SK-N-SH (cell line): ENCODE measurements around the gene ARID1A. TPM values are rescaled to one million over a fixed set of nuclear protein-coding genes. Genes with fewer than 3 reads are reported as not detected.

Source experiments
- CTCF ChIA-PET: fragments of 300-600, 350-600 bp; formaldehyde crosslinking; extraction: SDS; loops from one replicate; lab custom pipeline; 2021; lab: Yijun Ruan, JAX
- POLR2A ChIA-PET: fragments of 350-600 bp; sonication (Branson Sonifier 250); formaldehyde crosslinking; extraction: SDS; loops from one replicate; lab custom pipeline; 2020; ENCODE audit warnings: antibody characterized with exemption, inconsistent platforms; lab: Yijun Ruan, JAX
- DNase-seq: peaks from one replicate; pipeline ENCODE4 v3.0.0; 2012
- H2AFZ ChIP-seq: fragments of 200-600 bp; sonication (generic); 2 replicates; pipeline ENCODE4 v1.8.1; 2016; ENCODE audit warnings: antibody characterized with exemption, mild to moderate bottlenecking, low read depth
- H3F3A ChIP-seq: fragments of 200-600 bp; sonication (generic); replicated peaks from 2 replicates; pipeline ENCODE3; 2016; ENCODE audit warnings: antibody characterized with exemption, mild to moderate bottlenecking; ENCODE audit not compliant: insufficient read depth
- H3K27ac ChIP-seq, 2 experiments: fragments of 200-500 bp in 1 of 2; fragments of 200-600 bp in 1 of 2; sonication (Bioruptor generic) in 1 of 2; sonication (generic), shearing (Covaris generic) in 1 of 2; 2 replicates each; pipeline versions ENCODE4 v1.5.1 to v1.6.1; 2014 to 2016; ENCODE audit warnings: low read depth in 2 of 2, inconsistent platforms in 1 of 2, low read length in 1 of 2, mild to moderate bottlenecking in 1 of 2, mixed read lengths in 1 of 2
- H3K27me3 ChIP-seq: fragments of 200-600 bp; sonication (generic), shearing (Covaris generic); 2 replicates; pipeline ENCODE4 v1.6.1; 2016; ENCODE audit warnings: mixed run types; ENCODE audit not compliant: insufficient read depth
- H3K36me3 ChIP-seq, 2 experiments: fragments of 200-500 bp in 1 of 2; fragments of 200-600 bp in 1 of 2; sonication (Bioruptor generic) in 1 of 2; sonication (generic) in 1 of 2; replicated peaks in 1 of 2; 2 replicates each; pipeline versions ENCODE3 to v1.5.1; 2014 to 2016; ENCODE audit warnings: low read length in 1 of 2, mild to moderate bottlenecking in 1 of 2; ENCODE audit not compliant: insufficient read depth in 2 of 2, control insufficient read depth in 1 of 2
- H3K4me1 ChIP-seq, 2 experiments: fragments of 200-500 bp in 1 of 2; fragments of 200-600 bp in 1 of 2; sonication (Bioruptor generic) in 1 of 2; sonication (generic), shearing (Covaris generic) in 1 of 2; 2 replicates each; pipeline versions ENCODE4 v1.5.1 to v1.6.1; 2014 to 2016; ENCODE audit warnings: low read depth in 1 of 2, low read length in 1 of 2, mixed run types in 1 of 2; ENCODE audit not compliant: insufficient read depth in 2 of 2, control insufficient read depth in 1 of 2
- H3K4me2 ChIP-seq: fragments of 200-600 bp; sonication (generic), shearing (Covaris generic); 2 replicates; pipeline ENCODE4 v1.6.1; 2017; ENCODE audit warnings: mixed run types
- H3K4me3 ChIP-seq, 2 experiments: fragments of 200-500 bp in 1 of 2; fragments of 200-600 bp in 1 of 2; sonication (Bioruptor generic) in 1 of 2; sonication (generic), shearing (Covaris generic) in 1 of 2; 2 replicates each; pipeline versions ENCODE4 v1.5.1 to v1.8.1; 2014 to 2016; ENCODE audit warnings: low read depth in 2 of 2, inconsistent platforms in 1 of 2, low read length in 1 of 2, mild to moderate bottlenecking in 1 of 2, mixed read lengths in 1 of 2, moderate library complexity in 1 of 2
- H3K79me2 ChIP-seq: fragments of 200-600 bp; sonication (generic); 2 replicates; pipeline ENCODE4 v1.8.1; 2017; ENCODE audit warnings: mild to moderate bottlenecking; ENCODE audit not compliant: insufficient read depth
- H3K9ac ChIP-seq: fragments of 200-600 bp; sonication (generic); 2 replicates; pipeline ENCODE4 v1.6.1; 2017; ENCODE audit warnings: mixed run types
- H3K9me2 ChIP-seq: fragments of 200-600 bp; sonication (generic); 2 replicates; pipeline ENCODE4 v1.6.1; 2017; ENCODE audit warnings: mixed run types
- H3K9me3 ChIP-seq: fragments of 200-600 bp; sonication (generic); 2 replicates; pipeline ENCODE4 v1.6.1; 2017; ENCODE audit warnings: mixed run types, mild to moderate bottlenecking, moderate library complexity
- H4K20me1 ChIP-seq: fragments of 200-600 bp; sonication (generic); 2 replicates; pipeline ENCODE4 v1.6.1; 2017; ENCODE audit warnings: mild to moderate bottlenecking, mixed run types; ENCODE audit not compliant: insufficient read depth
- ELF1 ChIP-seq: IDR thresholded peaks from 2 replicates; pipeline ENCODE4 v1.4.0; 2012
- EP300 ChIP-seq, 2 experiments: IDR thresholded peaks; 2 replicates each; pipeline versions ENCODE4 v1.4.0 to v1.6.1; 2012; ENCODE audit warnings: borderline replicate concordance in 1 of 2, low read depth in 1 of 2, low read length in 1 of 2
- EZH2phosphoT487 ChIP-seq: fragments of 200-600 bp; sonication (generic); IDR thresholded peaks from 2 replicates; pipeline ENCODE4 v1.6.1; 2017; ENCODE audit warnings: low read depth, mixed run types, mild to moderate bottlenecking, antibody characterized with exemption, moderate library complexity, borderline replicate concordance
- FOXJ3 ChIP-seq: sonication (generic); formaldehyde crosslinking; IDR thresholded peaks from 2 replicates; pipeline ENCODE4 v1.5.1; 2020; ENCODE audit warnings: mild to moderate bottlenecking, missing genetic modification reagents
- GABPA ChIP-seq: IDR thresholded peaks from 2 replicates; pipeline ENCODE4 v1.4.0; 2012; ENCODE audit warnings: low read depth, mild to moderate bottlenecking
- GATA2 ChIP-seq: sonication (generic); formaldehyde crosslinking; IDR thresholded peaks from 2 replicates; pipeline ENCODE4 v1.5.0; 2020; ENCODE audit warnings: mild to moderate bottlenecking, missing genetic modification reagents
- JUND ChIP-seq: IDR thresholded peaks from 2 replicates; pipeline ENCODE4 v1.4.0; 2012
- MEF2A ChIP-seq: IDR thresholded peaks from 2 replicates; pipeline ENCODE4 v1.4.0; 2012; ENCODE audit warnings: low read depth, borderline replicate concordance
- MXI1 ChIP-seq: IDR thresholded peaks from 2 replicates; pipeline ENCODE4 v1.6.1; 2012; ENCODE audit warnings: mild to moderate bottlenecking, low read depth, low read length, improper control_type of control experiment
- NRF1 ChIP-seq: IDR thresholded peaks from 2 replicates; pipeline ENCODE4 v1.6.1; 2012; ENCODE audit warnings: low read depth, mild to moderate bottlenecking, low read length
- POLR2AphosphoS5 ChIP-seq: IDR thresholded peaks from 2 replicates; pipeline ENCODE4 v1.6.1; 2012; ENCODE audit warnings: low read depth, low read length
- RAD21 ChIP-seq: IDR thresholded peaks from 2 replicates; pipeline ENCODE4 v1.6.1; 2012; ENCODE audit warnings: mild to moderate bottlenecking, low read length
- SMC3 ChIP-seq: IDR thresholded peaks from 2 replicates; pipeline ENCODE4 v1.6.1; 2012; ENCODE audit warnings: low read depth, low read length, improper control_type of control experiment
- TAF1 ChIP-seq: IDR thresholded peaks from 2 replicates; pipeline ENCODE4 v1.6.1; 2012; ENCODE audit warnings: low read depth, mild to moderate bottlenecking, low read length, moderate library complexity, borderline replicate concordance
- TCF12 ChIP-seq: IDR thresholded peaks from 2 replicates; pipeline ENCODE4 v1.4.0; 2012
- WGBS: methylation state at CpG from one replicate; pipeline ENCODE4 v1.1.6; 2017; ENCODE audit warnings: low lambda C conversion rate; 5-methylcytosine and 5-hydroxymethylcytosine counted together
- polyA plus RNA-seq, 3 experiments: library from polyadenylated mRNA; depleted of rRNA; stranded (reverse); fragments of >200 nt; gene quantifications; 2 replicates each; pipeline ENCODE4 v1.2.3, GENCODE V29; 2012
- TF ChIP-seq, protein P1 (sequence below): IDR thresholded peaks from 2 replicates; pipeline ENCODE4 v1.4.0; 2012; ENCODE audit warnings: low read depth, borderline replicate concordance
- TF ChIP-seq, protein P2 (sequence below): IDR thresholded peaks from 2 replicates; pipeline ENCODE4; 2012
- TF ChIP-seq, protein P3 (sequence below): IDR thresholded peaks from 2 replicates; pipeline ENCODE4 v1.4.0; 2012; ENCODE audit warnings: low read depth
- TF ChIP-seq, protein P4 (sequence below): fragments of 150-350 bp; IDR thresholded peaks from 2 replicates; pipeline ENCODE4 v1.6.1; 2016; ENCODE audit warnings: mild to moderate bottlenecking, low read depth, low read length
- TF ChIP-seq, protein P5 (sequence below): fragments of 150-350 bp; IDR thresholded peaks from 2 replicates; pipeline ENCODE4 v1.6.1; 2017; ENCODE audit warnings: antibody characterized with exemption, low read length, low read depth, borderline replicate concordance
- TF ChIP-seq, protein P6 (sequence below): IDR thresholded peaks from 2 replicates; pipeline ENCODE4 v1.4.0; 2012; ENCODE audit warnings: low read depth, borderline replicate concordance

The ARID1A gene
- polyA plus RNA-seq, 1 of the 3 experiments (the other 2 are of a cell fraction), result 26.5 TPM

DNA sequence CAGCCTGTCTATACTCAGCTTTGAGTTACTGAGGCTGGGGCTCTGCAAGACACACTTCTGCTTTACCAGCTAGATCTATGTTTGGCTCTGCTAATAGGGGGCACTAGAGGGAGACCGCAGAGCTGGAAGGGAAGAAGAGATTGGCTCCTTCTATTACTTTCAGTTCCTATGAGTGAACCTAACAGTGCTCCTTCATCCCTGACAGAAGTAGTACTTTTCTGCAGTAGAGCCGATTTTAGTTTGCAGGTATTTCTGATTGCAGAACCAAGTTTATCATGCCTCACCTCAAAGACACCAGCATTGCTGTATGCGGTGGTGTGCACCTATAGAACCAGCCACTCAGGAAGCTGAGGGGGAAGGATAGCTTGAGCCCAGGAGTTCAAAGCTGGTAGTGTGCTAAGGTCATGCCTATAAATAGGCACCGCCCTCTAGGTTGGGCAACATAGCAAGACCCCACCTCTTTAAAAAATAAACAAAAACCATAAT, 125.0 kb downstream of the ARID1A start:
- Histone ChIP-seq H3K79me2 (no peaks in the 10 kb centered on the region), H4K20me1 (no peaks in the 10 kb centered on the region), H3K36me3 (no peaks in the 10 kb centered on the region), H3K4me3 (no peak overlapping the region), H3K9me3 (no peaks in the 10 kb centered on the region), H3K9me2 (no peaks in the 10 kb centered on the region), H3K4me2 (no peak overlapping the region), H3F3A (no peaks in the 10 kb centered on the region), H3K9ac (no peak overlapping the region), H3K27me3 (no peaks in the 10 kb centered on the region), H3K27ac (no peak overlapping the region), H2AFZ (no peak overlapping the region)
- WGBS, result 95% methylated on average over 4 of the region's 4 CpGs
- DNase-seq, result no peak
- CTCF ChIA-PET, result interaction anchor here (0.7 to 1.9 kb wide), 5 partner anchors 11 to 321 kb away, joined by 3 to 9 read pairs (median 5); partner anchors contain the start of gene PIGV
- POLR2A ChIA-PET, result no interaction called here
- TF ChIP-seq MXI1 (no peak), TCF12 (no peak), GATA2 (CRISPR knock-in tag) (no peak), TAF1 (no peak), JUND (no peak)
- TF ChIP-seq, protein P1, sequence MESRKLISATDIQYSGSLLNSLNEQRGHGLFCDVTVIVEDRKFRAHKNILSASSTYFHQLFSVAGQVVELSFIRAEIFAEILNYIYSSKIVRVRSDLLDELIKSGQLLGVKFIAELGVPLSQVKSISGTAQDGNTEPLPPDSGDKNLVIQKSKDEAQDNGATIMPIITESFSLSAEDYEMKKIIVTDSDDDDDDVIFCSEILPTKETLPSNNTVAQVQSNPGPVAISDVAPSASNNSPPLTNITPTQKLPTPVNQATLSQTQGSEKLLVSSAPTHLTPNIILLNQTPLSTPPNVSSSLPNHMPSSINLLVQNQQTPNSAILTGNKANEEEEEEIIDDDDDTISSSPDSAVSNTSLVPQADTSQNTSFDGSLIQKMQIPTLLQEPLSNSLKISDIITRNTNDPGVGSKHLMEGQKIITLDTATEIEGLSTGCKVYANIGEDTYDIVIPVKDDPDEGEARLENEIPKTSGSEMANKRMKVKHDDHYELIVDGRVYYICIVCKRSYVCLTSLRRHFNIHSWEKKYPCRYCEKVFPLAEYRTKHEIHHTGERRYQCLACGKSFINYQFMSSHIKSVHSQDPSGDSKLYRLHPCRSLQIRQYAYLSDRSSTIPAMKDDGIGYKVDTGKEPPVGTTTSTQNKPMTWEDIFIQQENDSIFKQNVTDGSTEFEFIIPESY, result no peak
- TF ChIP-seq, protein P2, sequence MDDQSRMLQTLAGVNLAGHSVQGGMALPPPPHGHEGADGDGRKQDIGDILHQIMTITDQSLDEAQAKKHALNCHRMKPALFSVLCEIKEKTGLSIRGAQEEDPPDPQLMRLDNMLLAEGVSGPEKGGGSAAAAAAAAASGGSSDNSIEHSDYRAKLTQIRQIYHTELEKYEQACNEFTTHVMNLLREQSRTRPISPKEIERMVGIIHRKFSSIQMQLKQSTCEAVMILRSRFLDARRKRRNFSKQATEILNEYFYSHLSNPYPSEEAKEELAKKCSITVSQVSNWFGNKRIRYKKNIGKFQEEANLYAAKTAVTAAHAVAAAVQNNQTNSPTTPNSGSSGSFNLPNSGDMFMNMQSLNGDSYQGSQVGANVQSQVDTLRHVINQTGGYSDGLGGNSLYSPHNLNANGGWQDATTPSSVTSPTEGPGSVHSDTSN, result no peak
- TF ChIP-seq, all 33 proteins: peak for 0
- peaks cover 0 to 2% of the 10 kb centered on the region in 2 experiments; a peak in 2 of 4 replicates for H3K4me1 ChIP-seq

DNA sequence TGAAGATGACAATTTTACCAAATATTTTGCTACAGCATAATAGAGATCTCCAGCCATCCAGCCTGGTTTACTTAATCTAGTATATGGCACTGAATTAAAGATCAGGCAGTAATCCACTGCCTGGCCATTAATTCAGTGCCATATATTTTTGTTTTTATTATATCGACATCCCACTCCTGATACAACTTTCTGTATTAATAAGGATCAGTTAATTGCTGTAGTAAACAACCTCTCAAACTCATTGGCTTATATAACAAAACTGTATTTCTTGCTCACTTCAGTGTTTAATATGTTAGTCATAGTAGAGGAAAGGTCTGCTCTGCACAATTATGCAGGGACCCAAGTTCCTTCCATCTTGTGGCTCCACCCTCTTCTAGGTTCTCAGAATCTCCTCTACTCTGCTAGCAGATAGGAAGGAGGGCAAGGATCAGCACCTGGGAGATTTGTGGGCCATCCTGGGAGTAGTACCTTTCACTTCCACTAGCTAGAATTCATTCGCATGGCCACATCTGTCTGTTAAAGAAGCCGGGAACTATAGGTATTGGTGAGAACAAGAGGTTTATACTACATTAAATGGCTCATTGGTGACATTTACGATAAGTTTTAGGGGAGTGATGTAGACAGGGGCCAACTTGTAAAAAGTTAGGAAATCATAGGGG, 127.1 kb downstream of the ARID1A start:
- no peak overlapping the region for H2AFZ ChIP-seq
- ChIA-PET POLR2A (no interaction called here), CTCF (interaction anchor here (0.8 to 1.5 kb wide), 4 partner anchors 12 to 221 kb away, joined by 3 to 13 read pairs (median 3); partner anchors contain the start of gene PIGV)
- H3K27me3 ChIP-seq, result no peaks in the 10 kb centered on the region
- H3K4me3 ChIP-seq, result no peak overlapping the region
- H3F3A ChIP-seq, result no peaks in the 10 kb centered on the region
- H3K4me1 ChIP-seq, result peaks cover 6 to 10% of the 10 kb centered on the region in 2 experiments; a peak in 2 of 4 replicates
- no peak for DNase-seq
- no peaks in the 10 kb centered on the region for H4K20me1 ChIP-seq
- 84% methylated on average over 4 of the region's 4 CpGs for WGBS
- H3K9me2 ChIP-seq, result no peaks in the 10 kb centered on the region
- H3K79me2 ChIP-seq, result peaks cover 10% of the 10 kb centered on the region
- H3K36me3 ChIP-seq, result no peaks in the 10 kb centered on the region
- no peak overlapping the region for H3K27ac ChIP-seq
- no peaks in the 10 kb centered on the region for H3K9me3 ChIP-seq
- no peak overlapping the region for H3K9ac ChIP-seq
- no peak overlapping the region for H3K4me2 ChIP-seq
- TF ChIP-seq, protein P3, sequence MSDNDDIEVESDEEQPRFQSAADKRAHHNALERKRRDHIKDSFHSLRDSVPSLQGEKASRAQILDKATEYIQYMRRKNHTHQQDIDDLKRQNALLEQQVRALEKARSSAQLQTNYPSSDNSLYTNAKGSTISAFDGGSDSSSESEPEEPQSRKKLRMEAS, result no peak
- TF ChIP-seq SMC3, result no peak
- no peak for TF ChIP-seq GATA2 (CRISPR knock-in tag)
- TF ChIP-seq TAF1, result no peak
- TF ChIP-seq FOXJ3 (CRISPR knock-in tag), result no peak
- TF ChIP-seq GABPA, result no peak
- no peak for TF ChIP-seq POLR2AphosphoS5
- TF ChIP-seq JUND, result no peak
- no peak for TF ChIP-seq NRF1
- TF ChIP-seq EP300 (IDR thresholded peaks at IDR 0.05; ENCODE audit: borderline replicate concordance in 1 of 2, low read depth in 1 of 2, low read length in 1 of 2), result no peak
- TF ChIP-seq, protein P4, sequence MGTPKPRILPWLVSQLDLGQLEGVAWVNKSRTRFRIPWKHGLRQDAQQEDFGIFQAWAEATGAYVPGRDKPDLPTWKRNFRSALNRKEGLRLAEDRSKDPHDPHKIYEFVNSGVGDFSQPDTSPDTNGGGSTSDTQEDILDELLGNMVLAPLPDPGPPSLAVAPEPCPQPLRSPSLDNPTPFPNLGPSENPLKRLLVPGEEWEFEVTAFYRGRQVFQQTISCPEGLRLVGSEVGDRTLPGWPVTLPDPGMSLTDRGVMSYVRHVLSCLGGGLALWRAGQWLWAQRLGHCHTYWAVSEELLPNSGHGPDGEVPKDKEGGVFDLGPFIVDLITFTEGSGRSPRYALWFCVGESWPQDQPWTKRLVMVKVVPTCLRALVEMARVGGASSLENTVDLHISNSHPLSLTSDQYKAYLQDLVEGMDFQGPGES, result no peak
- no peak for TF ChIP-seq RAD21
- TF ChIP-seq, protein P5, sequence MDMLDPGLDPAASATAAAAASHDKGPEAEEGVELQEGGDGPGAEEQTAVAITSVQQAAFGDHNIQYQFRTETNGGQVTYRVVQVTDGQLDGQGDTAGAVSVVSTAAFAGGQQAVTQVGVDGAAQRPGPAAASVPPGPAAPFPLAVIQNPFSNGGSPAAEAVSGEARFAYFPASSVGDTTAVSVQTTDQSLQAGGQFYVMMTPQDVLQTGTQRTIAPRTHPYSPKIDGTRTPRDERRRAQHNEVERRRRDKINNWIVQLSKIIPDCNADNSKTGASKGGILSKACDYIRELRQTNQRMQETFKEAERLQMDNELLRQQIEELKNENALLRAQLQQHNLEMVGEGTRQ, result no peak
- TF ChIP-seq MEF2A, result no peak
- no peak for TF ChIP-seq EZH2phosphoT487
- TF ChIP-seq, protein P6, sequence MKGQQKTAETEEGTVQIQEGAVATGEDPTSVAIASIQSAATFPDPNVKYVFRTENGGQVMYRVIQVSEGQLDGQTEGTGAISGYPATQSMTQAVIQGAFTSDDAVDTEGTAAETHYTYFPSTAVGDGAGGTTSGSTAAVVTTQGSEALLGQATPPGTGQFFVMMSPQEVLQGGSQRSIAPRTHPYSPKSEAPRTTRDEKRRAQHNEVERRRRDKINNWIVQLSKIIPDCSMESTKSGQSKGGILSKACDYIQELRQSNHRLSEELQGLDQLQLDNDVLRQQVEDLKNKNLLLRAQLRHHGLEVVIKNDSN, result no peak
- TF ChIP-seq ELF1, result no peak
